Ecto neural progenitor cell (in vitro differentiated cells): ENCODE data around the gene LSMEM2.
"Not testable (repeated sequence)": the region's sequence is repeated elsewhere in the genome, so short reads cannot be mapped to it uniquely, and the experiment has no call there.

Experiments used
- DNase-seq: peaks from one replicate; pipeline ENCODE4 v3.0.0-alpha.2; 2018; ENCODE audit warnings: low spot score

Gene LSMEM2

GRCh38 chr3:50264964-50265485, 13.9 kb upstream of the LSMEM2 start:
- no peak for DNase-seq

- no peak for DNase-seq
These were observed 13.3 kb upstream of the LSMEM2 start for GRCh38 chr3:50265571-50265970.

GRCh38 chr3:50266017-50266416, 12.9 kb upstream of the LSMEM2 start:
- DNase-seq, result no peak

GRCh38 chr3:50266836-50267235, 12.1 kb upstream of the LSMEM2 start:
- DNase-seq, result no peak

- no peak for DNase-seq
These were observed 11.5 kb upstream of the LSMEM2 start for GRCh38 chr3:50267280-50267913.

GRCh38 chr3:50268276-50268675, 10.6 kb upstream of the LSMEM2 start:
- no peak for DNase-seq

- DNase-seq, result no peak
These were observed 10.0 kb upstream of the LSMEM2 start, which contains the start of gene SEMA3B for GRCh38 chr3:50268703-50269451. Gene SEMA3B (plus strand): TSS chr3:50269147. CDS start chr3:50269241, 94 bp downstream.

- no peak for DNase-seq
These were observed 9.4 kb upstream of the LSMEM2 start for GRCh38 chr3:50269460-50269859.

- DNase-seq, result no peak
These were observed 8.9 kb upstream of the LSMEM2 start for GRCh38 chr3:50269977-50270413.

- DNase-seq, result no peak
These were observed 8.3 kb upstream of the LSMEM2 start for GRCh38 chr3:50270422-50271224.

- no peak for DNase-seq
These were observed 7.5 kb upstream of the LSMEM2 start for GRCh38 chr3:50271314-50271936.

- not testable (repeated sequence) for DNase-seq
These were observed 6.4 kb upstream of the LSMEM2 start for GRCh38 chr3:50272538-50272910.

- peak; percentile 94 for DNase-seq
These were observed 5.8 kb upstream of the LSMEM2 start for GRCh38 chr3:50272911-50273688.

- DNase-seq, result no peak
These were observed 5.2 kb upstream of the LSMEM2 start for GRCh38 chr3:50273689-50274065.

GRCh38 chr3:50274371-50275104, 4.3 kb upstream of the LSMEM2 start:
- DNase-seq, result peak; percentile 84

GRCh38 chr3:50275141-50275995, 3.5 kb upstream of the LSMEM2 start:
- no peak for DNase-seq

GRCh38 chr3:50275996-50276761, 2.7 kb upstream of the LSMEM2 start:
- DNase-seq, result no peak

- DNase-seq, result no peak
These were observed 2.2 kb upstream of the LSMEM2 start for GRCh38 chr3:50276762-50277101.
